Body of pancreas (tissue), 4 donors: Measurements from ENCODE around the gene KIF25. TPM values are rescaled to one million over a fixed set of nuclear protein-coding genes. Genes with fewer than 3 reads are reported as not detected.
"Not testable (repeated sequence)": the region's sequence is repeated elsewhere in the genome, so short reads cannot be mapped to it uniquely, and the experiment has no call there.

Experiments used
- ATAC-seq: fragments of 150-250 bp; one replicate; pipeline ENCODE4 v1.9.1; 2016
- DNase-seq, 4 donors: peaks; one replicate each; pipeline ENCODE4 v3.0.0-alpha.2; 2019
- H3K27ac ChIP-seq, 4 donors: fragments of 200-600 bp; sonication (generic); 1 replicate in 3 of 4; 2 replicates in 1 of 4; pipeline versions ENCODE4 v1.5.1 to v1.6.1; 2016 to 2019; ENCODE audit warnings: mild to moderate bottlenecking in 1 of 4, mixed read lengths in 1 of 4, moderate library complexity in 1 of 4
- H3K27me3 ChIP-seq, 2 donors: fragments of 200-600 bp; sonication (generic); one replicate each; pipeline ENCODE4 v1.6.0; 2016; ENCODE audit warnings: mild to moderate bottlenecking in 1 of 2
- H3K36me3 ChIP-seq, 2 donors: fragments of 200-600 bp; sonication (generic); replicated peaks in 1 of 2; 2 replicates each; pipeline ENCODE4 v1.5.1; 2016; ENCODE audit warnings: low read depth in 2 of 2; ENCODE audit not compliant: insufficient read depth in 1 of 2
- H3K4me1 ChIP-seq: fragments of 200-600 bp; sonication (generic); one replicate; pipeline ENCODE4 v1.6.0; 2016
- H3K4me3 ChIP-seq, 2 donors: fragments of 200-600 bp; sonication (generic); 1 replicate in 1 of 2; 2 replicates in 1 of 2; pipeline ENCODE4 v1.5.1; 2016 to 2019
- H3K9me3 ChIP-seq, 3 donors: fragments of 200-600 bp; sonication (generic); 1 replicate in 2 of 3; 2 replicates in 1 of 3; pipeline ENCODE4 v1.5.1; 2016
- POLR2A ChIP-seq, 3 donors: fragments of 450-650 bp; IDR thresholded peaks; one replicate each; pipeline ENCODE4 v1.6.1; 2016; ENCODE audit warnings: antibody characterized with exemption in 3 of 3, mild to moderate bottlenecking in 2 of 3
- WGBS, 2 donors: methylation state at CpG; one replicate each; pipeline ENCODE4 v1.1.5; 2017; 5-methylcytosine and 5-hydroxymethylcytosine counted together
- intact Hi-C: fragments of 100-400 bp; cut with DNase I; formaldehyde crosslinking; loops from one replicate; pipeline ENCODE4 v1.15.1; 2023
- total RNA-seq, 2 donors: library from RNA; depleted of rRNA; stranded (reverse); fragments of >200 nt; gene quantifications; one replicate each; pipeline ENCODE4 v1.1.0, GENCODE V29; 2016
- TF ChIP-seq, protein P1 (sequence below), 7 experiments: fragments of 450-650 bp in 4 of 7; fragments of 200-600 bp in 3 of 7; sonication (generic) in 3 of 7; IDR thresholded peaks; one replicate each; pipeline ENCODE4 v1.5.1; 2016 to 2019; ENCODE audit warnings: antibody characterized with exemption in 7 of 7

The KIF25 gene
- total RNA-seq, 2 donors from 2014 or later, result 1.8 TPM; not detected in 1

DNA sequence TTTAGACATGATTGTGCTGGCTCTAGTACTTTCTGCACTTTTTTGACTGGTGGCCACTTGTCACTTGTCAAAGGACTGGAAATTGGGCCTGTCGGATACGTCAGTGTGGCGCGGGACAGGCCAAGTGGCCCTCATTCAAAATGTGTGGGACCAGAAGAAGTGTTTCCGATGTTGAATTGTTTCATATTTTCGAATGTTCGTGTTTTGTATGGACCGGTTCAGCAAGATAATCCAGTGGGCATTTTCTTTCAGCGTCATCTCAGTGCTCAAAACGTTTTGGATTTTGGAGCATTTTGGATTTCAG is 3.5 kb downstream of the KIF25 start:
- no peak overlapping the region for H3K4me3 ChIP-seq
- no peaks in the 10 kb centered on the region for H3K9me3 ChIP-seq
- 78 to 84% methylated on average over 10 of the region's 10 CpGs for WGBS, 2 donors
- DNase-seq, result no peak
- intact Hi-C loops, result no loop called here
- H3K27me3 ChIP-seq, result no peaks in the 10 kb centered on the region
- no peaks in the 10 kb centered on the region for H3K36me3 ChIP-seq
- no peaks in the 10 kb centered on the region for H3K4me1 ChIP-seq
- no peak overlapping the region for H3K27ac ChIP-seq
- no peak for TF ChIP-seq POLR2A (IDR thresholded peaks at IDR 0.05)
- TF ChIP-seq, protein P1, sequence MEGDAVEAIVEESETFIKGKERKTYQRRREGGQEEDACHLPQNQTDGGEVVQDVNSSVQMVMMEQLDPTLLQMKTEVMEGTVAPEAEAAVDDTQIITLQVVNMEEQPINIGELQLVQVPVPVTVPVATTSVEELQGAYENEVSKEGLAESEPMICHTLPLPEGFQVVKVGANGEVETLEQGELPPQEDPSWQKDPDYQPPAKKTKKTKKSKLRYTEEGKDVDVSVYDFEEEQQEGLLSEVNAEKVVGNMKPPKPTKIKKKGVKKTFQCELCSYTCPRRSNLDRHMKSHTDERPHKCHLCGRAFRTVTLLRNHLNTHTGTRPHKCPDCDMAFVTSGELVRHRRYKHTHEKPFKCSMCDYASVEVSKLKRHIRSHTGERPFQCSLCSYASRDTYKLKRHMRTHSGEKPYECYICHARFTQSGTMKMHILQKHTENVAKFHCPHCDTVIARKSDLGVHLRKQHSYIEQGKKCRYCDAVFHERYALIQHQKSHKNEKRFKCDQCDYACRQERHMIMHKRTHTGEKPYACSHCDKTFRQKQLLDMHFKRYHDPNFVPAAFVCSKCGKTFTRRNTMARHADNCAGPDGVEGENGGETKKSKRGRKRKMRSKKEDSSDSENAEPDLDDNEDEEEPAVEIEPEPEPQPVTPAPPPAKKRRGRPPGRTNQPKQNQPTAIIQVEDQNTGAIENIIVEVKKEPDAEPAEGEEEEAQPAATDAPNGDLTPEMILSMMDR (IDR thresholded peaks at IDR 0.05), result no peak
- ATAC-seq, result no peak

DNA sequence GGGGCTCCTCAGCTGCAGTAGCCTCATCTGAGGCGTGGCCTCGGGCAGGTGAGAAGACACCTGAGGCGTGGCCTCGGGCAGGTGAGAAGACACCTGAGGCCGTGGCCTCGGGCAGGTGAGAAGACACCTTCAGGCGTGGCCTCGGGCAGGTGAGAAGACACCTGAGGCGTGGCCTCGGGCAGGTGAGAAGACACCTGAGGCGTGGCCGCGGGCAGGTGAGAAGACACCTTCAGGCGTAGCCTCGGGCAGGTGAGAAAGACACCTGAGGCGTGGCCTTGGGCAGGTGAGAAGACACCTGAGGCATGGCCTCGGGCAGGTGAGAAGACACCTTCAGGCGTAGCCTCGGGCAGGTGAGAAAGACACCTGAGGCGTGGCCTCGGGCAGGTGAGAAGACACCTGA is 4.0 kb downstream of the KIF25 start:
- H3K4me1 ChIP-seq, result not testable (repeated sequence)

DNA sequence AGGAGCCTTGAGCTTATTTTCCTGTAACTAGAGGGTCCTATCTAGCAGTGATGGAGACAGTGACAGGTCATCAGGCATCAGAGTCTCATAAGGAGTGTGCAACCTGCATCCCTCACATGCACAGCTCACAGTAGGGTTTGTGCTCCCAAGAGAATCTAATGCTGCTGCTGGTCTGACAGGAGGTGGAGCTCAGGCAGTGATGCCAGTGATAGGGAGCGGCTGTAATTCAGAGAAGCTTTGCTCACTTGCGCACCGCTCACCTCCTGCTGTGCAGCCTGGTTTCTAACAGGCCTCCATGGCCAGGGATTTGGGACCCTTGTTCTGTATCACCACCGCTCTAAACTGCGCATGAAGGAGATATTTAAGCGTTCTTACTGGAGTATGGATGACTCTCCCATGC is 5.3 kb downstream of the KIF25 start:
- TF ChIP-seq, protein P1 (IDR thresholded peaks at IDR 0.05), result no peak
- no peak for TF ChIP-seq POLR2A (IDR thresholded peaks at IDR 0.05)
- H3K4me1 ChIP-seq, result no peaks in the 10 kb centered on the region
- WGBS, 2 donors, result 76 to 92% methylated on average over 6 of the region's 6 CpGs

More for the DNA sequence above, 4.0 kb downstream of the KIF25 start:
- H3K4me3 ChIP-seq, intact Hi-C loops, H3K27me3 ChIP-seq, DNase-seq, H3K9me3 ChIP-seq, H3K36me3 ChIP-seq, H3K27ac ChIP-seq, ATAC-seq: not testable (repeated sequence)
- WGBS, 2 donors, result 81 to 83% methylated on average over 9 to 21 of the region's 21 CpGs

DNA sequence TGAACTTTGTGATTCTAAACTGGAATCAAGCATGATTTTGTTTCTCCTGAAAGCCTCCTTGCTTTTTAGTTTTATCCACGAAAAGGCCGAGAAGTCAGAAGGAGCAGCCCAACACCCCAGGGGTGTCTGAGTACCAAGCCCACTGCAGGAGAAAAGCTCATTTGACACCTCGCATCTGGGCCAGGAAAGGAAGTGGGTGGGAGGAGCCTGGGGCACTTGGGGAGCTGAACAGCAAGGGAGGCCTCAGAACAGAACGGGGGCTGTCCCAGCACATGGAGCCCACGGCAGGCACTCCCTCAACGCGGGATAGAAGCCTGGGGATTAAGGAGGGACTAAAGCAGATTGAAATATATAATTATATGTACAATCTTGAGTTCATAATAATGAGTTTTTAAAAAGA is 6.6 kb downstream of the KIF25 start:
- no peaks in the 10 kb centered on the region for H3K36me3 ChIP-seq
- H3K27ac ChIP-seq, result no peak overlapping the region
- no peak overlapping the region for H3K4me3 ChIP-seq
- TF ChIP-seq, protein P1 (IDR thresholded peaks at IDR 0.05), result no peak
- TF ChIP-seq POLR2A (IDR thresholded peaks at IDR 0.05), result no peak
- intact Hi-C loops, result no loop called here
- ATAC-seq, result no peak
- no peaks in the 10 kb centered on the region for H3K27me3 ChIP-seq
- 78 to 89% methylated on average over 7 of the region's 7 CpGs for WGBS, 2 donors
- no peak for DNase-seq
- no peaks in the 10 kb centered on the region for H3K9me3 ChIP-seq
- H3K4me1 ChIP-seq, result no peaks in the 10 kb centered on the region

More for the DNA sequence above, 5.3 kb downstream of the KIF25 start:
- H3K9me3 ChIP-seq, result no peaks in the 10 kb centered on the region
- no peak for ATAC-seq
- DNase-seq, result no peak
- no peak overlapping the region for H3K4me3 ChIP-seq
- H3K36me3 ChIP-seq, result no peaks in the 10 kb centered on the region
- intact Hi-C loops, result no loop called here
- no peaks in the 10 kb centered on the region for H3K27me3 ChIP-seq
- no peak overlapping the region for H3K27ac ChIP-seq

DNA sequence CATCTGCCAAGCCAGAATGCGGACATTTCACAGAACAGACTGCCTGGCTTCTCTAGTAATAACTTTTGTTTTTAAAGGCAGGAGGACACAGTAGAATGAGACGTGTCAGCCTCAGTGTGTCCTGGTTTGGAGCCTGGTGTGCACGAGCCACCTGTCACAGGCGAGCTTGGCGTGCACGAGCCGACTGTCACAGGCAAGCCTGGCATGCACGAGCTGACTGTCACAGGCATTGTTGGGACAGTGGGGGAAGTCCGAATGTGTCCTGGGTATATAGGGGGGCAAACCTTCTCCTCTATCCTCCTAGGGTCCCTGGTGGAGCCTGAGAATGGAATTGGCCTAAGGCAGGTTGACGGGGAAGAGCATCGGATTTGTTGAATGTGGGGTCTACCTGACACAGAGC is 7.5 kb downstream of the KIF25 start:
- no peaks in the 10 kb centered on the region for H3K36me3 ChIP-seq
- 82 to 87% methylated on average over 11 of the region's 11 CpGs for WGBS, 2 donors
- DNase-seq (no peak), ATAC-seq (no peak)
- TF ChIP-seq POLR2A (IDR thresholded peaks at IDR 0.05), result no peak
- TF ChIP-seq, protein P1 (IDR thresholded peaks at IDR 0.05), result no peak
- H3K27me3 ChIP-seq, result no peaks in the 10 kb centered on the region
- H3K27ac ChIP-seq, result no peak overlapping the region
- no peak overlapping the region for H3K4me3 ChIP-seq
- intact Hi-C loops, result no loop called here
- H3K4me1 ChIP-seq, result no peaks in the 10 kb centered on the region
- no peaks in the 10 kb centered on the region for H3K9me3 ChIP-seq
